HepG2 (cell line): ENCODE data around the gene KRTAP3-1. TPM values are rescaled to one million over a fixed set of nuclear protein-coding genes. Genes with fewer than 3 reads are reported as not detected.

Experiments
- ATAC-seq: fragments of 200-7000 bp; cut with Tn5 transposase; 3 replicates; pipeline ENCODE4 v1.9.1; 2020; ENCODE audit warnings: mild to moderate bottlenecking, moderate library complexity
- BruUV-seq: library from RNA; stranded (reverse); fragments of 400-500 nt; replicated peaks from 2 replicates; lab custom pipeline; 2021; lab: Mats Ljungman, UMichigan
- CTCF ChIA-PET: fragments of 300-600 bp; formaldehyde crosslinking; extraction: SDS; loops from one replicate; lab custom pipeline; 2021; ENCODE audit warnings: low total read pairs, inconsistent platforms, low intra/inter-chr PET ratio; lab: Yijun Ruan, JAX
- POLR2A ChIA-PET: fragments of 350-600 bp; sonication (Branson Sonifier 250); formaldehyde crosslinking; loops from one replicate; lab custom pipeline; 2020; ENCODE audit warnings: antibody characterized with exemption, inconsistent platforms; lab: Yijun Ruan, JAX
- DNase-seq: peaks from one replicate; pipeline ENCODE4 v3.0.0-alpha.2; 2015; ENCODE audit warnings: low spot score
- FAIRE-seq: peaks from 3 replicates; lab custom pipeline; 2011; peaks lifted over from hg19 to GRCh38; lab: Jason Lieb, UNC
- H2AFZ ChIP-seq: one replicate; pipeline ENCODE4 v1.6.1; 2011; ENCODE audit warnings: low read length, inconsistent platforms
- H3K27ac ChIP-seq: fragments of 300-600 bp; 3 replicates; pipeline ENCODE4 v1.8.0; 2011; ENCODE audit warnings: mixed run types, mild to moderate bottlenecking, mixed read lengths, low read length, inconsistent platforms; ENCODE audit not compliant: insufficient read depth; ENCODE audit errors: extremely low read length
- H3K27me3 ChIP-seq, 2 experiments: fragments of 200-600 bp in 1 of 2; 2 replicates in 1 of 2; 3 replicates in 1 of 2; pipeline versions ENCODE4 v1.6.0 to v1.8.0; 2011; ENCODE audit warnings: low read length in 2 of 2, mild to moderate bottlenecking in 2 of 2, moderate library complexity in 2 of 2, inconsistent platforms in 1 of 2; ENCODE audit not compliant: insufficient read depth in 2 of 2, control insufficient read depth in 1 of 2
- H3K36me3 ChIP-seq, 2 experiments: fragments of 200-600 bp in 1 of 2; replicated peaks in 1 of 2; 2 replicates in 1 of 2; 3 replicates in 1 of 2; pipeline versions ENCODE4 v1.5.1 to v1.8.0; 2011; ENCODE audit warnings: low read length in 2 of 2, inconsistent platforms in 1 of 2; ENCODE audit not compliant: insufficient read depth in 2 of 2, control insufficient read depth in 1 of 2
- H3K4me1 ChIP-seq: 2 replicates; pipeline ENCODE4 v1.5.1; 2012; ENCODE audit warnings: low read length, inconsistent platforms; ENCODE audit not compliant: insufficient read depth
- H3K4me2 ChIP-seq: 2 replicates; pipeline ENCODE4 v1.6.0; 2011; ENCODE audit warnings: low read depth, low read length, inconsistent platforms
- H3K4me3 ChIP-seq, 3 experiments: fragments of 200-600 bp in 1 of 3; sonication (generic), shearing (Covaris generic) in 1 of 3; replicated peaks in 1 of 3; 2 replicates each; pipeline ENCODE4 v1.5.1; 2011 to 2016; ENCODE audit warnings: low read length in 3 of 3, inconsistent platforms in 2 of 3, low read depth in 2 of 3, mild to moderate bottlenecking in 2 of 3, control low read depth in 1 of 3, mixed read lengths in 1 of 3; ENCODE audit not compliant: insufficient read depth in 1 of 3
- H3K79me2 ChIP-seq: one replicate; pipeline ENCODE4 v1.6.1; 2011; ENCODE audit warnings: low read length, inconsistent platforms; ENCODE audit not compliant: insufficient read depth
- H3K9ac ChIP-seq: 2 replicates; pipeline ENCODE4 v1.6.0; 2011; ENCODE audit warnings: mild to moderate bottlenecking, low read depth, low read length, inconsistent platforms; ENCODE audit not compliant: insufficient read depth
- H3K9me3 ChIP-seq: 2 replicates; pipeline ENCODE4 v1.5.1; 2012; ENCODE audit warnings: mild to moderate bottlenecking, low read length
- H4K20me1 ChIP-seq: 2 replicates; pipeline ENCODE4 v1.6.0; 2011; ENCODE audit warnings: inconsistent platforms, mild to moderate bottlenecking, low read length, moderate library complexity; ENCODE audit not compliant: insufficient read depth
- FOXP4 ChIP-seq: sonication (generic); formaldehyde crosslinking; IDR thresholded peaks from 2 replicates; pipeline ENCODE4 v1.4.0; 2020; ENCODE audit warnings: missing genetic modification reagents
- GPBP1L1 ChIP-seq: sonication (generic); formaldehyde crosslinking; IDR thresholded peaks from 2 replicates; pipeline ENCODE4 v1.5.0; 2020; ENCODE audit warnings: mild to moderate bottlenecking, missing genetic modification reagents
- GTF2F1 ChIP-seq: fragments of 150-350 bp; IDR thresholded peaks from 2 replicates; pipeline ENCODE4 v1.6.1; 2014; ENCODE audit warnings: low read length
- IRF1 ChIP-seq: sonication (generic); formaldehyde crosslinking; IDR thresholded peaks from 2 replicates; pipeline ENCODE4 v1.4.0; 2020; ENCODE audit warnings: low read depth, mild to moderate bottlenecking, missing genetic modification reagents
- MAZ ChIP-seq, 2 experiments: sonication (generic) in 1 of 2; formaldehyde crosslinking in 1 of 2; IDR thresholded peaks; 2 replicates each; pipeline versions ENCODE4 v1.5.0 to v1.6.1; 2012 to 2020; ENCODE audit warnings: low read depth in 2 of 2, mild to moderate bottlenecking in 2 of 2, borderline replicate concordance in 1 of 2, improper control_type of control experiment in 1 of 2, low read length in 1 of 2, missing genetic modification reagents in 1 of 2, moderate library complexity in 1 of 2
- ZBTB14 ChIP-seq: sonication (generic); formaldehyde crosslinking; IDR thresholded peaks from 2 replicates; pipeline ENCODE4 v1.4.0; 2020; ENCODE audit warnings: missing genetic modification reagents
- ZNF496 ChIP-seq: sonication (generic); formaldehyde crosslinking; IDR thresholded peaks from 2 replicates; pipeline ENCODE4 v1.8.1; 2023; ENCODE audit warnings: mild to moderate bottlenecking, moderate library complexity, missing genetic modification reagents; ENCODE audit not compliant: insufficient replicate concordance
- ZNF567 ChIP-seq: sonication (generic); formaldehyde crosslinking; IDR thresholded peaks from 2 replicates; pipeline ENCODE4 v1.8.1; 2023; ENCODE audit warnings: mild to moderate bottlenecking, missing genetic modification reagents, borderline replicate concordance
- in situ Hi-C: cut with HindIII; loops from 2 replicates; pipeline ENCODE4 v1.10.0; 2017; ENCODE audit warnings: low pct_unique_long_range_greater_than_20kb; ENCODE audit not compliant: extremely low pct_ligation_motif_present
- intact Hi-C: fragments of 100-400 bp; cut with micrococcal nuclease; formaldehyde crosslinking; loops from one replicate; pipeline ENCODE4 v1.10.0; 2022; ENCODE audit not compliant: unreplicated experiment
- polyA plus RNA-seq, 8 experiments: library from polyadenylated mRNA; depleted of rRNA in 3 of 8; stranded (reverse) in 7 of 8; unstranded in 1 of 8; fragments of >200 nt; fragmentation: Illumina TruSeq in 4 of 8; extraction: Trizol in 4 of 8; gene quantifications; 2 replicates each; pipeline versions ENCODE4 v1.2.1 to v1.2.3, GENCODE V29; 2011 to 2016; ENCODE audit warnings: low read depth in 4 of 8, missing spikeins in 1 of 8, mixed read lengths in 1 of 8; ENCODE audit not compliant: insufficient read depth in 1 of 8
- total RNA-seq, 5 experiments: library from RNA; depleted of rRNA; stranded (reverse); fragments of >200 nt; fragmentation: Illumina TruSeq; extraction: Trizol; gene quantifications; 2 replicates each; pipeline ENCODE4 v1.2.3, GENCODE V29; 2016; ENCODE audit warnings: low read depth in 1 of 5

Gene KRTAP3-1
- total and polyA plus RNA-seq, 2 of the 13 experiments (the other 11 are each of a cell fraction or from before 2014, with no cell fraction given), result 0.29 to 3.7 TPM

GRCh38 chr17:41052566-41052965, 43.6 kb upstream of the KRTAP3-1 start:
- DNase-seq (no peak), FAIRE-seq (no peak)
- no peaks in the 10 kb centered on the region for H3K27me3 ChIP-seq
- H3K4me1 ChIP-seq, result peaks cover 17% of the 10 kb centered on the region
- no peak overlapping the region for H3K4me2 ChIP-seq
- H3K36me3 ChIP-seq, result no peaks in the 10 kb centered on the region
- H3K79me2 ChIP-seq, result no peaks in the 10 kb centered on the region
- no peak overlapping the region for H3K4me3 ChIP-seq
- intact Hi-C loops, result no loop called here
- H3K27ac ChIP-seq, result no peak overlapping the region
- ChIA-PET POLR2A (no interaction called here), CTCF (no interaction called here)
- TF ChIP-seq GTF2F1, result no peak
- no peak for TF ChIP-seq IRF1
- TF ChIP-seq ZNF496 (CRISPR knock-in tag), result no peak
- no peak for TF ChIP-seq MAZ (IDR thresholded peaks at IDR 0.05; ENCODE audit: borderline replicate concordance, low read depth, low read length)
- TF ChIP-seq MAZ (CRISPR knock-in tag; IDR thresholded peaks at IDR 0.05; ENCODE audit: low read depth), result no peak
- no peak for TF ChIP-seq GPBP1L1 (CRISPR knock-in tag)
- no peak for TF ChIP-seq ZNF567 (CRISPR knock-in tag)
- no peak for TF ChIP-seq FOXP4 (CRISPR knock-in tag)
- TF ChIP-seq ZBTB14, result no peak
- TF ChIP-seq, all 625 proteins: peak for 0
- no peak overlapping the region for H3K9ac ChIP-seq
- H3K9me3 ChIP-seq, result no peaks in the 10 kb centered on the region
- no peak overlapping the region for H2AFZ ChIP-seq
- H4K20me1 ChIP-seq, result no peaks in the 10 kb centered on the region
- ATAC-seq, result no peak
- BruUV-seq, result no TSS peak
- in situ Hi-C loops, result loop anchor here (10.0 kb wide), 1 partner anchor 98 kb away; no protein-coding TSS in a partner anchor
